NCI-H187 treated with DMSO at 0.1 percent for 48 hours (cell line): ENCODE measurements around the gene CHURC1.

Experiments used
- DNase-seq: peaks from one replicate; lab custom pipeline; 2025; lab: John Stamatoyannopoulos, UW

The CHURC1 gene

DNA sequence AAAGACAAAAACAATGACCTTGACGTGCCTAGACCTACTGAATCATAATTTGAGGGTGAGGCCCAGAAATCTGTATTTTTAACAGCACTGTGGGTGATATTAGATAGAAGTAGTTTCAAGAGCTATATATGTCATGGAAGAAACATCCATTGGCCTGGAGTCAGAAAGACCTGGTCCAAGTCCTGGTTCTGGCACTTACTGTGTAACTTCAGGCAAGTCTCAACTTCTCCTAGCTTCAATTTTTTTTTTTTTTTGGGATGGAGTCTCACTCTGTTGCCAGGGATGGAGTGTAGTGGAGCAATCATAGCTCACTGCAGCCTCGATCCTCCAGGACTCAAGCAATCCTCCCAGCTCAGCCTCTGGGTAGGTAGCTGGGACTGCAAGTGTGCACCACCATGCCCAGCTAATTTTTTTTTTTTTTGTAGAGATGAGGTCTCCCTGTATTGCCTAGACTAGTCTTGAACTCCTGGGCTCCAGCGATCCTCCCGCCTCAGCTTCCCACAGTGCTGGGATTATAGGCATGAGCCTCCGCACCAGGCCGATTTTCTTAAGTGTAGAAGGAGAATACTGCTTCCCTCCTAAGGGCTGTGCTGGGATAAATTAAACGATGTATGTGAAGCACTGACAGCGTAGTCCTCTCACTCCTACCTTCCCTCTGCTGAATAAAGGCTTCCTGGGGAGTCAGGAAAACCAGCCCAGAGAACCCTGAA lies 42.6 kb downstream of the CHURC1 start:
- no peak for DNase-seq

DNA sequence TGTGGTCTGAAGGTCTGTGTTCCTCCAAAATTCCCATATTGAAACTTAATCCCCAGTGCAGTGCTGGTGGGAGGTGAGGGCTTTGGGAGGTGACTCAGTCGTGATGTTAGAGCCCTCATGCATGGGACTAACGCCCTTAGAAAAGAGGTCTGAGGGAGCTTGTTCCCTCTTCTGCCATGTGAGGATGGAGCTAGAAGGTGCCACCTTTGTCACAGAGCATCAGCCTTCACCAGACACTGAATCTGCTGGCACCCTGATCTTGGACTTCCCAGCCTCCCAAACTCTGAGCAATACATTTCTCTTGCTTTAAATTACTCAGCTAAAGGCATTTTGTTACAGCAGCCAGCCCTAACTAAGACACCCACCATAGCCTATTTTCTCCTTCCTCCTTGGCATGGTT lies 43.9 kb downstream of the CHURC1 start:
- no peak for DNase-seq

DNA sequence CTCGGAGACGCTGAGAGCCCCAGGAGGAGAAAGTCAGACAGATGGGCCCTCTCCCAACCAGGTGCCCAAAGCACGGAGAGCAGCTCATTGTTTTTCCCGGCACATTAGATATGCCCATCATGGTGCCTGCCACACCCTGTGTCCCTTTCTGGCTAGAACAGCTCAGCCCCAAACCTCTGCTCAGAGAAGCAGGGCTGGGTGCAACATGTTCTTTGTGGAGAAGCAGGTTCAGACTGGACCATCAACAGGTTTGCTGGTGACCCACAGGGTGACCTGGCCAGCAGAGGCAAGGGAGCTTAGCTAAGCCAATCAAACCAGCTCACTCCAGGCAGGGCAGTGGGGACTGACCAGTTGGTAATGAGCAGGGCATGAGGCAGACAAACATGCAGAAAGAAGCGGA lies 44.5 kb downstream of the CHURC1 start:
- no peak for DNase-seq

- DNase-seq: no peak
Measured at GRCh38 chr14:64960762-64961276, 46.6 kb downstream of the CHURC1 start.

- no peak for DNase-seq
Measured at GRCh38 chr14:64963611-64964010, 49.4 kb downstream of the CHURC1 start.

DNA sequence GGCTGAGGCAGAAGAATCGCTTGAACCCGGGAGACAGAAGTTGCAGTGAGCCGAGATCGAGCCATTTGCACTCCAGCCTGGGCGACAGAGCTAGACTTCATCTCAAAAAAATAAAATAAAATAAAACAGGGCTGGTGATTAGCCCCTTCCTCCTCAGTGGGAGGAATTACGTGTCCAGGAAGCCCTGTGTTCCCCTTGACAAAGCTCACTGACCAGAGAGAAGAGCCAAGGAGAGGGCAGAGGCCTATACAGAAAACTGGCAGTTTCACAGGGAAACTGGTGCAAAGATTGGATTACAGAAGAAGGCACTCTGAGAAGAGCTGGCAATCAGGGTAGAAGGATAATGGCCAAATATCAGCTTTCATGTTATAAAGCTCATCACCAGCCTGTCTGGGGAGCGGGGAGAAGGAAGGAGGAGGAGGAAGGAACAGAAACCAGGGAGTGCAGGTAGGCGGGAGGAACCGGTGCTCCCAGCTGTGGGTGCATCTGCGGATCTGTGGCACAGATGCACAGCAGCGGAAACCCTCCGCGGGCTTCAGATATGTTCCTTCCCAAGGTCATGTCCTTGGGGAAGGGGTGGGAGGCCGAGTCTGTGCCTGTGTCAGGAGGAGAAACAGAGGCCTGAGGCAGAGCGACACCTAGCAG lies 51.2 kb downstream of the CHURC1 start:
- DNase-seq: no peak

DNA sequence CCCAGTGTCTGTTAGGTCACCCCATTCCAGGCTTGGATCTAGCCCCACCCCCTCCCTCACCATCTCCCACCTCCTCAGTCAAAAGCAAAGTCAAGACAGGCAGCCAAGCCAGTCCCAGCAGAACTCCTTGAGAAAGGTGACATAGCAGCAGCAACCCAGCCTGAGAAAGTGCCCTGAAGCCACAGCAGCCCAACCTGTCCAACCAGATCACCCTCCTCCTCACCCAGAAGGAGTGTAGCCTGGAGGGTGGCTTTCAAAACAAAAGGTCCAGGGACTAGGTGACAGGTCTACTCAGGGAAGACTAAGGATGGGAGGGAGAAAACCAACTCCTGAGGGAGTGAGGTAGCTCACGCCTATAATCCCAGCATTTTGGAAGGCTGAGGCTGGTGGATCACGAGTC lies 52.7 kb downstream of the CHURC1 start:
- DNase-seq: no peak

DNA sequence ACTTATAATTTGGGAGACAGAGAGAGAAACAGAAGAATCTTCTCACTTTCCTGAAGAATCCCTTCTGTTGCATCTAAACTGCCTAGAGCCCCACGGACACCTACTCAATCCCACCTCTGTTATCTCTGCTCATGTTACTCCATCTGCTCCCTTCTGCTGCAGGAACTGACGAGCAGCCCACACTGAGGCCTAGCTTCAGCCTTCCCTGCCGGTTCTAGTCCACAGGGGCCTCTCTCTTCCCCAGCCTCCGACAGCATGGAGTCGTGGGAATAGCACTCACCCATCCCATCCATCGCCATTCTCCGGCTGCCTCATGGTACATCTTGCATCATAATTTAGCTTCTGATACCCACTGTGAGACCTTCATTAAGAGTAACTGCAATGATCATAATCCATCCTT lies 53.9 kb downstream of the CHURC1 start:
- DNase-seq: no peak

DNA sequence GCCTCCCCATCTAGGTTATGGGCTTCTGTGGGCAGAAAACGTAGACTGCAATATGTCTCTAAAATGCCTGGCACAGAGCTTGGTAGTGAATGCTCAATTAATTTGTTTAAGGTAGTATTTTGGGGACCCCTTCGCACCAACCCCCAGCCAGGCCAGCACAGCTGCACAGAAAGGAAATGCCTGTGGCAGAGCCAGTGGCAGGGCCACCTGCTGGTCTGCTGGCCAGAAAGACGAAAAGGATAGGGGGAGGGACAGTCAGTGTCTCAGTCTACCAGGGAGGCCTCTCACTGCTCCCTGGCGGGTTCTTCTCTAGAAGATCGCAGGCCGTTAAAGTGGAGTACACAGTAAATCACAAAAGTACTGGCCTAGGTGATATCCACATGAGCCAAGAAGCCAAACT lies 54.4 kb downstream of the CHURC1 start:
- DNase-seq: no peak

DNA sequence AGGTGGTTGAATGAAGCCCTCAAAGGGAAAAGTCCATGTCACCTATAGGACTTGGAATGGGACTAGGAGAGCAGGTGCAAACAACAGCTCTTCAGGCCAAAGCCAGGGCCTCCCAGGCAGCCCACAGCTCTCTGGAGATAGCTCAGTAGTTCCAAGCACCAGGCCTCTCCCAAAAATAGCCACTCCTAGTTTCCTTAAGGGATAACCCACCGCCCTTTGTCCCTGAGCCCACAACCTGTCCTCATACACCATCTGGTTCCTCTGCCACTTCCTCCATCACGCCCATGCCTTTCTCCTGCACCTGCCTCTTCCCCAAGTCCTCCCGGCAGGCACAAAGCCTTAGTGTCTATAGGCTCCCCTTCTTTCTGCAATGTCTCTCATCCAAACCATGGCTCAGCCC lies 55.8 kb downstream of the CHURC1 start:
- no peak for DNase-seq

DNA sequence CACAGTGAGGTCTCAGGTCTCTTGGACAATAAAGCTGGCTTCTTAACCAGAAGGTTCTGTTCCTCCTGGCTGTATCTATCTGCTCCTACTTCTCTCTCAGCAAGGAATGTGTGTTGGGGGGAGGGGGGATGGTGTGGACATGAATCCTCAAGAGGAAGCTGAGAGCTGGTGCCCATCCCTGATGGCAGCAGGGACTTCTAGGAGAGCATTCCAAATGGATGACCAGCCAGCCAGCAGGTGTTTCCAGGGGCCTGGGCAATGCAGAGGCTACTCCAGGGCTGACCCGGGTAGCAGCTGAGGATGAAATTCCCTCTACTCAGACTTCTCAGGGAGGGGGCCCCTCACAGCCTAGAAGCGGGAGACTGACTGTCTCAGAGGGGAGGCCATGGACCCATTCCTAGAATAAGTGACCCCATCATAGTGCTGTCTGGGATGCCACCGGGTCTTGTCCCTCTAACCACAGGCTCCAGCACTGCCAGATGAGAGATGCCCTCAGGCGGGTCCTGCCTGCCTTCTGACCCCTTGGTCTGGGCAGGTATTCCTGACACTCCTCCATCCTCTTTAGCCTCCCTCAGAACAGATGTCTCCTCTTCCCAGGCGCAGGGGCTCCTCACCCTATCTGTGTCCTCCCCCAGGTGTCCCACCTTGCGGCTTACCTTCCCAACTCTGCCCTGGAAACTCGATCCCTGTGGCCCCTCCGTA lies 56.7 kb downstream of the CHURC1 start:
- no peak for DNase-seq

DNA sequence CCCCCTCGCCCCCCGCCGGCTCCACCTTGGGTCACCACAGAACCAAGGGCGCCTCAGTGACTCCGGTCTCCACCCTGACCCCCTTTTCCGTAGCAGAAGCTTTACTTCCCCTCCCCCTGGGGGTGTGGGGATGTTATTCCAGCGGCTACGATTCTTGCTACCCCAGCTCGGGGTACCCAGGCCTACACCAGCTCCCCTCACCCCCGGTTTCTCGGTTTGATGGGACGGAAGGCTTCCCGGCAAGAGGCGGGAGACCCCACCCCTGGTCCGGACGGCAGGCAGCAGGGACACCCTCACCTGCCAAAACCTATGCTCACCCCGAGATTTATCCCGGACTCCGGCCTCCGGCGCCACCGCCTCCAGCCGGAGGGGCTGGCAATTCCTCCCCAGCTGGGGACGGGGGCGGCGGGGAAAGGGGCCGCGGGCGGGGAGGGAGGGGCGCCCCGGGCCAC lies 57.3 kb downstream of the CHURC1 start:
- no peak for DNase-seq

DNA sequence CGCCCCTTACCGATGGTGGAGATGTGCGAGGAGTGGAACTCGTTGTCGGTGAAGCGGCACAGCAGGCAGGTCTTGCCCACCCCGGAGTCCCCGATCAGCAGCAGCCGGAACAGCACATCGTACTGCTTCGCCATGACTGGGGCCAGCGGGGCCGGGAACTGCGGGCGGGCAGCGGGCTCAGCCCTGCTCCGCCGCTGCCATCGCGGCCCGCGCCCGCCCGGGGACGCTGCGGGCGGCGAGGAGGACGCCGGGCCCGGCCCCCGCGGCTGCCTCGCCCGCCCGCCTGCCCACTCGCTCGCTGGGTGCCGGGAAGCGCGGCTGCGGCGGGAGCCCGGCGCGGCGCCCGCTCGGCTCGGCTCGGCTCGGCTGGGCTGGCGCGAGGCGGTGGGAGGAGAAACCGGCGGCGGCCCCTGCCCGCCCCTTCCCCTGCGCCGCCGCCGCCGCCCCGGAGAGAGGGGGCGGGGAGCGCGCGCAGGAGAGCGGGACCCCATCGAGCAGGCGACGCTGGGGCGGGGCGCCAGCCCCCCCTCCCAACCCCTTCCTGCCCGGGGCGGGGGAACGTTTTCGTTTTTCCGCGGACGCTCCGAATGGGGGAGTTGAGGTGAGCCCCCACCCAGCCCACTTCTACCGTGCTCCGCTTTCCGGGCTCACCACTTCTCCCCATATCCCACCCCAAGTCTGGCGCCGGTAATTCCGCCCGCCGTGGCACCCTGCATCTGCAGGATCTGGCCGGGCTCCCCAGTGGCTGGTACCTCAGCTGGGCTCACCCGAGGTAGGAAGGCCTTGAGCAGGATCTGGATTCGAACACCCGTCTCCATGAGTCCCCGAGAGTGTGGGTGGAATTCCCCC lies 57.9 kb downstream of the CHURC1 start, which contains the start of gene RAB15:
TSS of gene RAB15 (minus strand) at position 394 of the 849 bp plus-strand sequence. CDS start at position 134, 260 bp downstream.
- no peak for DNase-seq

DNA sequence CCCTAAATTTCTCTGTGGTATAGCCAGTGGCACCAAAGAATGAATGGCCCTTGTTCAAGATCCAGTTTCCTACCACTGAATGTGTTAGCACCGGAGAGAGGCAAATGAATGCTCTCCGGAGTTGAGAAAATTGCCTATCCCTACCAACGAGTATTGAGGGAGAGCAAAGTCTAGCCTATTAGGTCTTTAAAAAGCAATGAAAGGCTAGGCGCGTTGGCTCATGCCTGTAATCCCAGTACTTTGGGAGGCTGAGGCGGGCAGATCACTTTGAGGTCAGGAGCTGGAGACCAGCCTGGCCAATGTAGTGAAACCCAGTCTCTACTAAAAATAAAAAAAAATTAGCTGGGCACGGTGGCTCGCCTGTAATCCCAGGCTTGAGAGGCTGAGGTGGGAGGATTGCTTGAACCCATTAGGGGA lies 58.8 kb downstream of the CHURC1 start:
- no peak for DNase-seq

GRCh38 chr14:64973826-64974225 lies 59.6 kb downstream of the CHURC1 start:
- no peak for DNase-seq

DNA sequence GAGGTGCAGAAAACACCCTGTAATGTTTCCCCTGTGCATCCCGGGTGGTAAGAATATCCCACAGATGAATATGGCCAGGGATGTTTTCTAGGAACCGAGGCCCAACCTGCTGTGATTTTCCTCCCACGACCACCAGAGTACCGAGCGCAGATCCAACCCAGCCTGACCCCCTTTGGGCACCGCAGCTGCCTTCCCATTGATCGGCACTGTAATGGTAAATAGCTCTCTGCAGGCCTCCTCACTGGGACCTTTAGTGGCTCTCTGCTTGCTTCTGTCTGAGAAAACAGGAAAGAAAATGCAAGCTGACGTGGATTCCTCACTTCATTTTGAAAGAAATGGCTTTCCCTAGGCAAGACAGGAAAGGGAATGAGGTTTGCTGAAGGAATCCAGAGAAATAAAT lies 60.3 kb downstream of the CHURC1 start:
- no peak for DNase-seq

GRCh38 chr14:64979336-64980074 lies 65.2 kb downstream of the CHURC1 start:
- peak; percentile 70 for DNase-seq

GRCh38 chr14:64983439-64984310 lies 69.4 kb downstream of the CHURC1 start:
- DNase-seq: no peak
